GM12873 (cell line): ENCODE results near the gene PTPRE.

Source experiments
- CTCF ChIP-seq: IDR thresholded peaks from 2 replicates; pipeline ENCODE4 v1.5.1; 2012; ENCODE audit warnings: low read depth, mild to moderate bottlenecking, moderate library complexity, low read length, control low read depth; ENCODE audit not compliant: insufficient read depth; ENCODE audit errors: missing control alignments

The PTPRE gene

GRCh38 chr10:127911218-127911866 is 4.4 kb downstream of the PTPRE start:
- no peak for TF ChIP-seq CTCF

- no peak for TF ChIP-seq CTCF
Measured at GRCh38 chr10:127911867-127912257, 5.0 kb downstream of the PTPRE start.

GRCh38 chr10:127912607-127913367 is 5.9 kb downstream of the PTPRE start:
- TF ChIP-seq CTCF: no peak

- TF ChIP-seq CTCF: no peak
Measured at GRCh38 chr10:127913368-127913759, 6.5 kb downstream of the PTPRE start.

GRCh38 chr10:127915324-127915723 is 8.4 kb downstream of the PTPRE start:
- no peak for TF ChIP-seq CTCF

- no peak for TF ChIP-seq CTCF
Measured at GRCh38 chr10:127916826-127917225, 9.9 kb downstream of the PTPRE start.

GRCh38 chr10:127918572-127918971 is 11.7 kb downstream of the PTPRE start:
- TF ChIP-seq CTCF: no peak
